ENCODE measurements around the gene SHROOM3.

The SHROOM3 gene

DNA sequence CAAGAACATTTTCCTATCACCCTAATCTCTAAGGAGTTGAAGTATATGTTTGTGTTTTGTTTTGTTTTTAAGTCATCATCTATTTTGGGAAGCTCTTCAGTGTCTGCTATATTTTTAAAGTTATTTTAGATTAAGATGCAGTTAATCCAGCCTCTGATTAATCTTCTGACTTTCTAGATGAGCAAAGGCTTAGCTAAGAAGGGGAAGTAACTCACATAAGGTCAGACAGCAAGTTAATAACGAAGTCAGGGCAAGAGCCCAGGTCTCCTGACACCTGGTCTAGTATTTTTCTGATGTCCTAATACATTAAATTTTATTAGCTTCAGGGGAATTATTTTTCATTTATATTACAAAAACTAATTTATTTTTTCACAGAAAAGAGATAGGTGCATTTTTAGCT lies 294.4 kb downstream of the SHROOM3 start:
- FAIRE-seq, result no peak

GRCh38 chr4:76729980-76730379 lies 295.0 kb downstream of the SHROOM3 start:
- FAIRE-seq, result no peak

DNA sequence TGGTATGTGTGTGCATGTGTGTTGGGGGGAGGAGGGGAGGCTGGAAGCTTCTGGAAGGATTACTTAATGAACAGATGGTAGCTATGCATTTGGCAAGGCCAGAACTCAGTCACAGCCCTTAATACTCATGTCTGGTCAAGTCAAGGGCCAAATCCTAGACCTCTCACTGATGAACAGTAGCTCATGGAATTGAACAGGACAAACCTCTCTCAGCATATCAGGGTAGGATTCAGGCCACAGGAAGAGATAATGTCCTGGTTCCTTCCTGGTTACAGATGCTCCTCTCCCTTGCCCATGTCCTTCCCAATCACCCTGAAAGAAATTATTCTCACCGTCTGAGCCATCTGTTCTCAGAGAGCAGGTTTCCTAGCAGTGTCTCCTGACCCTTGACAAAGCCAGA lies 297.2 kb downstream of the SHROOM3 start:
- FAIRE-seq, result no peak

DNA sequence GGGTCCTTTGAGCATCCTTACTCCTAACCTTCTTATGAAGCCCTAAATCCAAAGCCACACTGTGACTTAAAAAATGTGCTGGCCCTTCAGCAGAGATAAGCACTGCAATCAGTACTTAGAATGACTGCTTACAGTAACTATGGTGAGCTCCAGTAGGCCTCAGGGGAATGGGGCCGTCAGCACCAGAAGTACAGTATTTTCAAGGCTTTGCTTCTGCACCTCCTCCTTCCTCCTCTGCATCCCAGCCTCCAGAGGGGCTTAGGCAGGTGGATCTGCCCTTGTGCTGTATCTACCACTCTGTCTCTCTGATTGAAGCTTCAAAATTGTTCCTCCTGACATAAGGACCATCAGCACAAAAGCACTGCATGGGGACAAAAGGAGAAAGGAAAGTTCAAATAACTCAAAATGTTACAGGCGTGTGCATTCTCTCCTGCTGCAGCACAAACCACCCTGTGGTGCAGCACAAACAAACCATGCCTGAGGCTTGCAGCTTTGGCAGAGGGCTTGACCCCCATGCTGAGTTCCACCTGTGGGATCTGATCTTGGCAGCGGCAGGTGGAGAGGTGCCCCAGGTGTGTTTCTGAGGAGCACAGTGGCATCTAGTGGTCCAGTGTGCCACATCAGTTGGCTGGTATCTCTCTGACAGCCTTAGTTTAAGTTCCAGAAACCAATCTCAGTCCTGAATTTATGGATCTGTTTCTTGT lies 298.2 kb downstream of the SHROOM3 start:
- no peak for FAIRE-seq

GRCh38 chr4:76736414-76736813 lies 301.4 kb downstream of the SHROOM3 start:
- no peak for FAIRE-seq

- FAIRE-seq, result no peak
Measured at GRCh38 chr4:76737180-76737579, 302.2 kb downstream of the SHROOM3 start.

DNA sequence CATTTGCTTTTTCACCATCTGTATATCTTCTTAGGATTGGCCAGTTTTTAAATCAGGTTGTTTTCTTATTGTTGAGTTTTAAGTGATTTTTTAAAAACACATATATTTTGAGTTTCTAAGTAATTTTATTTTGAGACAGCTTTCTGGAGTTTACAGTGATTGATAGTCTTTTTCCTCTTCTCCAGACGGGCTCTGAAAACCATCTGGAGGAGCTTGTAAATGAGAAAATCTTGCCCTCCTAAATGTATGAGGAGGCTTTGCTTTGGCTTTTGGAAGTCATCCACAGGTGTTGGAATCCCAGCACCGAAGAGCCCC lies 302.7 kb downstream of the SHROOM3 start:
- FAIRE-seq, result no peak

DNA sequence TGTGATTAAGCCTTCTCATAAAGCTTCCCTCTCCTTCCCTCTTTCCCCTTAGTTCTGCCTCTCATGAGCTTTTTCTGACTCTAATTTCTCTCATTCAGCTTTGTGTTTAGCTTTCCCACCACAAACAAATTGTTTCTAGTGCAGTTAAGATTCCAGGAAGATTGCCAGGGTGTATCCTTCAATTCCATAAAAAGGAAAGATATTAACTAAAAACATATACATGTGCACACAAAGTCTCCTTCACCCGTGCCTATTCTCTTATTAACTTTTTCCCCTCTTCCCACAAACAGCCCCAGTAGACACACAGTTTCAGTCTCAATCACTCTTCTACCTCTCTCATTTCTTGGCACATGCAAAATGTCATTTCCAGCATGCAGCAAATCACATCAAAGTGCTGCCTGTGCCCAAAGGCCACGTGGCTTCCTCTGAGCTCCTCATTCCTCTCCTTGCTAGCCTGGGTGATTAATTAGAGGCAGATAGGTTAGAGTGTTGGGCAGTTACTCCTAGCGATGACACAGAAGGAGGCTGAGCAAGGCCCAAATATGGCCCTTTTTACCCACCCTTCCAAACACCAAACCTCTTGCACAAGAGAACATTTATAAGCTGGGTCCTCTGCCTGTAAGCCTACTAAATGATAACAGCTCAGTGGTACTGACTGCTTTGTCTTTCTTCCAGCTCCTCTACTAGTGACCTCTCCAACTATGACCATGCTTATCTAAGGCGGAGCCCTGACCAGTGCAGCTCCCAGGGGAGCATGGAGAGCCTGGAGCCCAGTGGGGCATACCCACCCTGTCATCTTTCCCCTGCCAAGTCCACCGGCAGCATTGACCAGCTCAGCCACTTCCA lies 303.3 kb downstream of the SHROOM3 start:
- FAIRE-seq, result no peak

DNA sequence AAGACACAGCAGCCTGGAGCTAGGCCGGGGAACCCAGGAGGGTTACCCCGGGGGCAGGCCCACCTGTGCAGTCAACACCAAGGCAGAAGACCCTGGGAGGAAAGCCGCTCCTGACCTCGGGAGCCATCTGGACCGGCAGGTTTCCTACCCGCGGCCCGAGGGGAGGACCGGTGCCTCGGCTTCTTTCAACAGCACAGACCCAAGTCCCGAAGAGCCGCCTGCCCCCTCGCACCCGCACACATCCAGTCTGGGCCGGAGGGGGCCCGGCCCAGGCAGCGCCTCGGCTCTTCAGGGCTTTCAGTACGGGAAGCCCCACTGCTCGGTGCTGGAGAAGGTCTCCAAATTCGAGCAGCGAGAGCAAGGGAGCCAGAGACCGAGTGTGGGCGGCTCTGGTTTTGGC lies 305.2 kb downstream of the SHROOM3 start:
- no peak for FAIRE-seq

- no peak for FAIRE-seq
Measured at GRCh38 chr4:76740866-76741662, 306.0 kb downstream of the SHROOM3 start.

DNA sequence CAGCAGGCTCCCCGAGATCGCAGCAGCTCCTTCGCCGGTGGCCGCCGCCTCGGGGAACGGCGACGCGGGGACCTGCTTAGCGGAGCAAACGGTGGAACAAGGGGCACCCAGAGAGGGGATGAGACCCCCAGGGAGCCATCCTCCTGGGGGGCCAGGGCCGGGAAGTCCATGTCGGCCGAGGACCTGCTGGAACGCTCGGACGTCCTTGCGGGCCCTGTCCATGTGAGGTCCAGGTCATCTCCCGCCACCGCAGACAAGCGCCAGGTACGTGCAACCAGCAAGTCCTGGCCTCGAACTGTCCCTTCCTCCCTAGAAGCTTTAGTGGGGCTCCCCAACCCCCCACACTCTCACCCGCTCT lies 306.6 kb downstream of the SHROOM3 start:
- FAIRE-seq, result no peak

- peak; percentile 63 for FAIRE-seq
Measured at GRCh38 chr4:76744241-76744921, 309.4 kb downstream of the SHROOM3 start.

- FAIRE-seq, result no peak
Measured at GRCh38 chr4:76745240-76745639, 310.2 kb downstream of the SHROOM3 start.

DNA sequence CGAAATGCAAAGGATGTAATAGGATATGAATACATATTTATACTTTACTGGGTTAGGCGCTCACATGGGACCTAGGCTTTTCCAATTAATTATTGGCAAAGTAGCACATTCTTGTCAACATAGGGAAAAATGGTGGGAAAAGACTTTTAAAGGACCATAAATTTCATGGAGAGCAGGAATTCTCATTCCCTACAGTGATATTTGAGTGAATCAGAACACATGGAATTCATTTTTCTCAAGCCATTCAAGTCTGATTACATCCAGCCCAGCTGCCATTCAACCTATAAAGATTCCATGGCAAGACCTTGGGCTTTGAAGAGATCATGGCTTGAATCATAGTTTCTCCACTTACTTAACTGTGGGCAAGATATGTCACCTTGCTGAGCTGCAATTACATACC lies 312.5 kb downstream of the SHROOM3 start:
- no peak for FAIRE-seq

- peak; percentile 21 for FAIRE-seq
Measured at GRCh38 chr4:76748649-76749048, 313.6 kb downstream of the SHROOM3 start.

GRCh38 chr4:76749355-76749754 lies 314.3 kb downstream of the SHROOM3 start:
- no peak for FAIRE-seq

DNA sequence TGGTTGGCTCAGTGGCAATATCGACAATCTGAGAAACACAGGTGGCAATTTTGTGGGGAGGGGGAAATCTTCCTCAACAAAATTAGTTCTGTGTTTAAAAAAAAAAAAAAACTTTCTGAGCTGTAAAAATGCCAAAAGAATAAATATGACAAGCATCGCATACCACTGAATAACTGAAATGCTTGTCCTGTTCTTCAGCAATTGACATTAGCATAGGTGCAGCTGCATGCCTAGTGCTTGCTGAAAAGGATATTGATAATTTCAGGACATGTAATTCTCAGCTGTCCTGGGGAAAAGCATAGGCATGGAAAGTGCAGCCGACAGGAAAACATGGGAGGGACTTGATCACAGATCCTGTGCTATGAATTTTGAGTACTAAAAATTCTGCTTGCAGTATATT lies 315.7 kb downstream of the SHROOM3 start:
- FAIRE-seq, result no peak

DNA sequence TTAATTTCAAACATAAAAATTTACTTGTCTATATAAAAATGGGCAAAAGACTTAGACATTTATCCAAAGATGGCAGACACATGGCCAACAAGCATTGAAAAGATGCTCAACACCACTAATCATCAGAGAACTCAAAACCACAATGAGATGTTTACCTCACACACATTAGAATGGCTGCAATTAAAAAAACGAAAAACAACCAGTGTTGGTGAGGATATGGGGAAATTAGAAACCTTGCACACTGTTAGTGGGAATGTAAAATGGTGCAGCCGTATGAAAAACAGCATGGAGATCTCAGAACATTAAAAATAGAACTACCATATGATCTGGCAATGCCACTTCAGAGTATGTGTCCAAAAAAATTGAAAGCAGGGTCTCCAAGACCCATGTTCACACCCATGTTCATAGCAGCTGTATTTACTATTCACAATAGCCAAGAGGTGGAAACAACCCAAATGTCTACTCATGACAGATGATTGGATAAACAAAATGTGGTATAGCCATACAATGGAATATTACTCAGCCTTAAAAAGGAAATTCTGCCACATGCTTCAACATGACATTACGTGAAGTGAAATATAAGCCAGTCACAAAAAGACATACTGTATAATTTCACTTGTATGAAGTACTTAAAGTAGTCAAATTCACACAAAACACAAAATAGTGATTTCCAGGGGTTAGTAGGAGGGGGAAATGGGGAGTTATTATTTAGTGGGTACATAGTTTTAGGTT lies 316.7 kb downstream of the SHROOM3 start:
- no peak for FAIRE-seq

DNA sequence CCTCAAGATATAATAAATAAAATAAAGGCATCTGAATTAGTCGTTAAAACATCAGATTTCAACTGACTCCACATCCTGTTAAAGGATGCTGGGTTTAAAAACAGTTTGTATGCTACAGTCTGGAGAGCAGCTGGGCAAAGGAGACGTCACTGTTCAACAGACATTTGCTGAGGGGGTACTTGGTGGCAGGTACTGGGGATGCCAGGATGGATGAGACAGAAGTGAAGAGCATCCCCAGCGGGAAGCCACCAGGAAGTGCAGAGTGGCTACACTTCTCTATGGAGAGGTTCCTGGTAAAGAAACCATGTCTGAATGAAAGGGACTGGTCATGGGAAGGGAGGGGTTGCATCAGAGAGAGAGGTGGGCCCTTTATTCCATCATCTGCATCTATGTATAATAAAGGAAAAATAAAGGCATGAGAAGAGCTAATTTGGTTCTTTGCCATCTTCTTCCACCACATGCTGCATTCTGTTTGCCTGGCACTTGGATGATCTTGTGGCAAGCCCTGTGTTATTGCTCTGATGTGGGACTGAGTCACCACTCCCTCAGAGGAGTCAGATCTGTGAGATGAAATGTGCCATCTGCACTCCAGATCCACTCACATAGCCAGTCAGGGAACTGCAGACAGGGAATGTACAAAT lies 318.0 kb downstream of the SHROOM3 start:
- FAIRE-seq, result no peak

- FAIRE-seq, result peak; percentile 27
Measured at GRCh38 chr4:76753814-76754213, 318.8 kb downstream of the SHROOM3 start.

GRCh38 chr4:76754439-76754838 lies 319.4 kb downstream of the SHROOM3 start:
- FAIRE-seq, result no peak

- FAIRE-seq, result no peak
Measured at GRCh38 chr4:76755756-76756155, 320.7 kb downstream of the SHROOM3 start.

Measured in G401.6 (cell line).